Spleen (tissue), 7 donors: ENCODE measurements around the gene ABTB2.

Source experiments
- CTCF ChIP-seq, 11 experiments: fragments of 200-600 bp in 7 of 11; fragments of 450-650 bp in 4 of 11; sonication (generic) in 4 of 11; IDR thresholded peaks in 8 of 11; conservative IDR thresholded peaks in 3 of 11; 1 replicate in 7 of 11; 2 replicates in 4 of 11; pipeline versions ENCODE4 v1.4.0 to v1.8.0; 2016 to 2021; ENCODE audit warnings: antibody characterized with exemption in 11 of 11, inconsistent platforms in 4 of 11, mild to moderate bottlenecking in 1 of 11
- POLR2AphosphoS5 ChIP-seq, 3 donors: sonication (generic); formaldehyde crosslinking; IDR thresholded peaks; one replicate each; pipeline ENCODE4 v1.5.1; 2017; ENCODE audit warnings: antibody characterized with exemption in 3 of 3
- donor health status: DM: no; HTN: no; CAD: no; lungs with moderate emphysema.
- donor health status: DM: no; HTN: no; CAD: no.
- donor health status: DM: no; HTN: no; CAD: no.

DNA sequence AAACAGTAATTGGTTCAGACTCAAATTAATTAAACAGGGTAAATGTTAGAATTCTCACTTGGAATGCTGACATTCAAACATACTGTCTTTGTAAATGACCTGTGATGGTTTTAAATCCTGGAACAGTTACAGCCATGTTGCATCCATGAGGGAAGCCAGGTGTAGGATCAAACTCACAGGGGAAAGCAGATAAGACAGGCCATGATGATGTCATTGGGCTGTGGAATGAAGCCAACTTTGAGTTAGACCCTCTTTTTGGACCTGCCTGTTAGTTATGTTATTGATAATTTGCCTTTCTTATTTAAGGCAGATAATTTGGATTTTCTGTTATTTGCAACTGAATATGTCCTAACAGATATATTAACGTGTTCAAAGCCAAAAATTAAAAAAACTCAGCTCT, 39.3 kb upstream of the ABTB2 start:
- TF ChIP-seq CTCF (IDR thresholded peaks at IDR 0.05 in 8 of 11, conservative IDR thresholded peaks at IDR 0.05 in 3 of 11): no peak
- TF ChIP-seq POLR2AphosphoS5 (IDR thresholded peaks at IDR 0.05): no peak
